HG03108 (cell line): ENCODE measurements around the gene MYRIP.
"Not testable (repeated sequence)": the region's sequence is repeated elsewhere in the genome, so short reads cannot be mapped to it uniquely, and the experiment has no call there.

Source experiments
- ATAC-seq: cut with Tn5 transposase; IDR thresholded peaks from one replicate; pipeline ENCODE4 v1.9.1; 2021; ENCODE audit warnings: moderate library complexity; ENCODE audit not compliant: unreplicated experiment

Gene MYRIP

DNA sequence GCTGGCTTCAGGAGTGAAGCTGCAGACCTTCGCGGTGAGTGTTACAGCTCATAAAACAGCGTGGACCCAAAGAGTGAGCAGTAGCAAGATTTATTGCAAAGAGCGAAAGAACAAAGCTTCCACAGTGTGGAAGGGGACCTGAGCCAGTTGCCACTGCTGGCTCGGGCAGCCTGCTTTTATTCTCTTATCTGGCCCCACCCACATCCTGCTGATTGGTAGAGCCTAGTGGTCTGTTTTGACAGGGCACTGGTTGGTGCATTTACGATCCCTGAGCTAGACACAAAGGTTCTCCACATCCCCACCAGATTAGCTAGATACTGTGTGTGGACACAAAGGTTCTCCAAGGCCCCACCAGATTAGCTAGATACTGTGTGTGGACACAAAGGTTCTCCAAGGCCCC, 267.7 kb downstream of the MYRIP start:
- not testable (repeated sequence) for ATAC-seq

DNA sequence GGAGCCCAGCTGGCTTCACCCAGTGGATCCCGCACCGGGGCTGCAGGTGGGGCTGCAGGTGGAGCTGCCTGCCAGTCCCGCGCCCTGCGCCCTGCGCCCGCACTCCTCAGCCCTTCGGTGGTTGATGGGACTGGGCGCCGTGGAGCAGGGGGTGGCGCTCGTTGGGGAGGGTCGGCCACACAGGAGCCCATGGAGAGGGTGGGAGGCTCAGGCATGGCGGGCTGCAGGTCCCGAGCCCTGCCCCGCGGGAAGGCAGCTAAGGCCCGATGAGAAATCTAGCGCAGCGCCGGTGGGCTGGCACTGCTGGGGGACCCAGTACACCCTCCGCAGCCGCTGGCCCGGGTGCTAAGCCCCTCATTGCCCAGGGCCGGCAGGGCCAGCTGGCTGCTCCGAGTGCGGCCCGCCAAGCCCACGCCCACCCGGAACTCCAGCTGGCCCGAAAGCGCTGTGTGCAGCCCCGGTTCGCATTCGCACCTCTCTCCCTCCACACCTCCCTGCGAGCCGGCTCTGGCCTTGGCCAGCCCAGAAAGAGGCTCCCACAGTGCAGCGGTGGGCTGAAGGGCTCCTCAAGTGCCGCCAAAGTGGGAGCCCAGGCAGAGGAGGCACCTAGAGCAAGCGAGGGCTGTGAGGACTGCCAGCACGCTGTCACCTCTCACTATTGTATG, 268.6 kb downstream of the MYRIP start:
- ATAC-seq: not testable (repeated sequence)

DNA sequence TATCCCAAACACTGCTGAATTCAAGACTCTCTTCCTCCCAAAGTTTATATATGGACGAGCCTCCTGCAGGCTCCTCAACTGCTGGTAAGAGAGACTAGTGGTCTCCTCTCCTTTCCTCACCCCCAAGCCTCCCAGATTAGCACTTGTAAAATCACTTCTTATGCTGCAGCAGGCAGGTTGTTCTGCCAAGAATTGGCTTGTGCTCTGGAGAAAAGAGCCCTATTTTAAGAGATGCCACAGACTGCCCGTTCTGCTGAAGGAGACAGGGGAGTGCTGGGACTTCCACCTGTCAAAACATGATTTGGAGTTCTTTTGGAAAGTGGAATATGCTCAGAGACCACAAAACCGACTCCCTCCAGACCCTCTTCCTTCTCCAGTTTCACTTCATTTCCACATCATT, 269.2 kb downstream of the MYRIP start:
- ATAC-seq: no peak

DNA sequence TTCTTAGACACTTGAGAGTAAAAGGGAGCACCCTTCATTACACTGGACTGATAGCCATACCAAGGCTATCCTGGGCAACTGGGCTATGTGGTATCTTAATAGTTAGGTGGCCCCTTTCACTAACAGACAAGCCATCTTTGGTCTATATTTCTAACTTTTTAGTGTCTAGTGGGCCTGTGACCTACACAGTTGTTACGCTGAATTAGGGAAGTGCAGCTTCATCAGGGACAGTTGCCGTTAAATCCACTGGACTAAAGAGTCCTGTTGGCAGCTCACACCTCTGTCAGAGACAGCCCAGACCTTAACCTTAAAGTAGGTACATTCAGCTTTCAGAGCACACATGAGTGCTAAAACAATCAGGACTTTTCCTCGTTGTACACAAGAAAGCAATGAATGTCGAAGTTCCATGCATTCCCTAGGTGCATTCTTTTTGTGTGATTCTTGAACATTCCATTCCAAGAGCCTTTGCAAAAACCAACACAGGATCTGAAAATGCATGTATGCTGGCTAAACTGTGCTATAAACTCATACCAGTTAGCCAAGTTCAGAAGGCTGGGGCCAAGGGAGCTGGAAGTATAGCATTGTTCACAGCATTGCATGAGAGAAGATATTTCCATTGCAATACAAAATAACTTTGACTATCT, 269.9 kb downstream of the MYRIP start:
- no peak for ATAC-seq

DNA sequence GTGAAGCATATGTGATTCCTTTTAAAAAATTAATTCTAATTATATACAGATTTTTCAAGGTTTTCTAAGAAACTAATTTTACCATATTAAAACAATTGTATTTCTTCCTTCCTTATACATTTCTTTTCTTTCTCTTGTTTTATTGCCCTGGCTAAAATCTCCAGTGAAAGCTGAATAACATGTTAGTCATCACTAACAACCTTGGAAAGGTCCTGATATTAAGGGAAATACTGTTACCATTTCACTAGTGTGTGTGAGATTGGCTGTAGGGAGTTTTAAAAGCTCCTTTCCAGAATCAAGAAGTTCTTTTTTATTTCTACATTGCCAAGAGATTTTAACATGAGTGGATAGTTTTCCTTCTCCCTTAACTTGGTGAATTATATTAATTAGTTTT, 270.4 kb downstream of the MYRIP start:
- ATAC-seq: no peak

DNA sequence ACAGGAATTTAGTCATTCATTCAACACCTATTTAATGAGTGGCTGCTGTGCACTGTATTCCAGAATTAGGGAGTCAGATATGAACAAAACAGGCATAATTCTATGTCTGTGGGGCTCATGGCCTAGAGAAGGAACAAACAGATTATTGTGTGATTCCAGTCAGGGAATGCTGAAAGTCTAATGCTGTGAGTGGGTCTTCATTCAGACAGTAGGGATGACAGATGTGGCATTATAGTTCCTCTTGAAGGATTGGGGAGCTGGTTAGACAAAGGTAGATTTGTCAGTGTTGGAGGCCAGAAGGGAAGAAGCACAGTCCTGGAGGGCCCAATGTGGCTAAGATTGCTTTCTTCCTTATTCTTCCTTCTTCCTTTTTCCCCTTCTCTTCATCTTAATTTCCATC, 273.7 kb downstream of the MYRIP start:
- no peak for ATAC-seq

DNA sequence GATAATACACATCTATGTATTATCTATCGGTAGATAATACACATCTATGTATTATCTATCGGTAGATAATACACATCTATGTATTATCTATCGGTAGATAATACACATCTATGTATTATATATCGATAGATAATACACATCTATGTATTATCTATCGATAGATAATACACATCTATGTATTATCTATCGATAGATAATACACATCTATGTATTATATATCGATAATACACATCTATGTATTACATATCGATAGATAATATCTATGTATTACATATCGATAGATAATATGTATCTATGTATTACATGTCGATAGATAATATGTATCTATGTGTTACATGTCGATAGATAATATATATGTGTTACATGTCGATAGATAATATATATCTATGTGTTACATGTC, 275.0 kb downstream of the MYRIP start:
- not testable (repeated sequence) for ATAC-seq

DNA sequence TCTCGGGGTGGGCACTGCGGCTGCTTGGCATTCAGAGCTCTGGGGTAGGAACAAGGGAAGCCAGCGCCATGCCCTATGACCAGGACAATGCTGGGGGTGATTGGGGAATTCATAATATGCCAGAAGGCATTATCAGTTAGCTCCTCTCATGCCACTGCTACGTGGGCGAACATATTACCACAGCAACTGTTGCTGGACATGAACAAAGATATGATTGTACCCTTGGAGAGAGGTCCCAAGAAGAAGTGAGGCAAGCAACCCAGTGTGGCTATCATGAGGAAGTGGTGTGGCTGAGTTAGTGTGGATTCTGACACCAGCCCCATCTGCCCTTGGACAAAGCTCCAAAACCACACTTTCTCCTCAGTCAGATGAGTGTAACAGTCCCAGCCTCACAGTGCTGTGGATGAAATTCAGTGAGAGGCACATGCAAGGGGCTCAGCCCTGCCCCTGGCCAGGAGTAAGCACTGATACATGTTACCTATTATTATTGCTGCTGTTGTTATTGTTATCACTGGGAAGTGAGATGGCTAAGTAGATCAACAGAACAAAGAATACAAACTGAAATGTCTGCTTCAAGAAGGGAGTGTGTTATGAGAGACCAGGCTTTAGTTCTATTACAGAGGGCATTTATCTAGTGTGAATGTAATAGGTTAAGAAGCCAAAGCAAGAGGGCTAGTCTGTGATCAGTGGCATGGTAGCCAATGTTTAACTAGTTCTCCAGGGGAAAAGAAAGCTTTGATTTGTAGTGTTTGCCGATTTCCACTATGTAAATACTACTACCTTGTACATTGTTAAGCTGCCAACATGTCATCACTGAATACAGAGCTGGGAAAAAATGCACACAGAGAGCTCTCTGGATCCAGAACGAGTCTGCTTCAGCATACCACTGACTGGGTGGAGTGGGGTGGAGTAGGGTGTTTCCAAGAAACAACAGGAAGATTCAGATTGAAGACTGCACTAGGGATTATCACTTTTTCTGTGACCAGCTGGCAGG, 277.8 kb downstream of the MYRIP start:
- no peak for ATAC-seq

DNA sequence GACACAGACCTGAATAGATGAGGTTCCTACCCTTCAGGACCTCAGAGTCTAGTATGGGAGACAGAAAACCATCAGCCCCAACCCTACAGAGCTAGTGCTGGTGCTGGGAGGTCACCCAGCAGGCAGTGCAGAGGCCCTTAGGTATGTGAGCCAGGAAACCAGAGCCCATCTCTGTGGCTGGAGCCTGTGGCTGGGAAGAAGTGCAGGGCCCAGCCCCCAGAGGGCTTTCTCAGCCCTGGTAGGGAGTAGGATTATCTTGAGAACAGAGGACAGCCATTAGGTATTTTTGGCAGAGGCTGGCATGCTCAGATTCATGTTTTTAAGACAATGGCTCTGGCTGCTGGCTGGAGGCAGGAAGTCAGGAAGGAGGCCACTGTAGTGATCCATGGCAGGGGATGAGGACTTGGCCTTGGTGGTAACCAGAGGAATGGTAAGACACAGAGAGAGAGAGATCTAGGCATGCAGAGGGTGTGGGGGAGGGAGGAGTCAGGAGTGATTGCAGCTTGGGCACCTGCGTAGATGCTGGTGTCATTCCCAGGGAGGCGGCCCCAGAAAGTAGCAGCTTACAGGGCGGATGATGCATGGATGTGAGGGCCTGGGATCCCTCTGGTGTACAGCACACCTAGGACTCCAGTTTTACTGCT, 279.2 kb downstream of the MYRIP start:
- ATAC-seq: no peak

DNA sequence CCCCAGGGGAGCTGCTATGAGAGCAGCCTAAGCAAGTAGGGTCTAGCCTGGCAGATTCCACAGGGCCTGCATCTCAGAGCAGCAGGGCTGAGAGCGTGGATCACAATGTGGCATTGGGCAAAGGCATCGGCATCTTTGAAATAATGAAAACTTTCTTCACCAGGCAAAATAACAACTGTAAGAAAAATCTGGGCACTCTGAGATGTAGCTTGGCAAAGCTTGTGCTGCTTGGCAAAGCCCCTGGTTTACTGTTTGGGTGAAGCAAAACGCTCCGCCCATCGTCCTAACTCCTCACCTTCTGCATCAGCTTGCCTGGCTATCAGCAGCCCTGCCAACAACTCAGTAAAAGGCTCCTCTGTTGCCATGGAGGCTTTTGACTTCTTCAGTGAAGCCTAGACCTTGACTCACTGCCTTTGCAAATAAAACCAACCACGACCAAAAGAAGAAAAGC, 287.3 kb downstream of the MYRIP start:
- no peak for ATAC-seq

DNA sequence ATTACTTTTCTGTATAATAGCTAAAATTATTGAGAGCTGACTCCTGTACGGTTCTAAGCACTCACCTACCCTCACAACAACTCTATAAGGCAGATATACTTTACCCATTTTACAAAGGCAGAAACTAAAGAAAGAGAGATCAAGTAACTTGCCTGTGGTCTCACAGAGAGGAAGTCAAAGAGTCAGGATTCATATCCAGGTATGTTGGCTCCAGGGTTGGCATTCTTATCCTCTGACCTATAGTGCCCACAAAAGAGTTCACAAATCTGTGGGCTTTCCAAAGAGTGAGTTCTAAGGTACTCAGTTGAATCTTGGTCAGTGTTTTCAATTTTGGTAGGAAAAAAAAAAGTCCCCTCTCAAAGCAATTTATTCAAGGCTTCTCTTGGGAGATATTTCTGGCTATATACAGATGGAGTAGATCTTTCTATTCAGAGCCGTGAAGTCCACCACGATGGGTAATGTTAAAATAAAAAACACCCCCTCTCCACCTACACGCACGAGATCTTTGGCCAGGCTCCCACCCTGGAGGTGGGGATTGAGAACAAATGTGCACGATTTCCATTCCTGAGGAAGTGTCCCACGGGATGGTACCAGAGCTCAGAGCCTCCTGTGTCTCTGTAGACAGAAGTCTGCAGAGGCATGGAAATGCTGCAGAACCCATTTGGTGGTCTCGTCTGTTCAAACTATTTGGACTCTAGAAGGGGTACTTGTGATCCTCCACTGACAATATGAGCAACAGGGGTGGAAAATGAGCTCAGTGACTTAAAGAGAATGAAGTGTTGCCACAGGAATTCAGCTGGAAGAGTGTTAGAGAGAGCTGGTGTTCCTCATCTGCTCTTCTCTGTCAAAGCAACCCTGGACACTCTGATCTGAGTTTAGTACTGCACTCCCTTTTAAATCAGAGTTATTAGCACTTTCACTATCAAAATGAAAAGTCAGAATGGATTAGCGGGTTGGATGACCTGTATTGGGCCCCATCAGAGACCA, 288.0 kb downstream of the MYRIP start:
- ATAC-seq: no peak

DNA sequence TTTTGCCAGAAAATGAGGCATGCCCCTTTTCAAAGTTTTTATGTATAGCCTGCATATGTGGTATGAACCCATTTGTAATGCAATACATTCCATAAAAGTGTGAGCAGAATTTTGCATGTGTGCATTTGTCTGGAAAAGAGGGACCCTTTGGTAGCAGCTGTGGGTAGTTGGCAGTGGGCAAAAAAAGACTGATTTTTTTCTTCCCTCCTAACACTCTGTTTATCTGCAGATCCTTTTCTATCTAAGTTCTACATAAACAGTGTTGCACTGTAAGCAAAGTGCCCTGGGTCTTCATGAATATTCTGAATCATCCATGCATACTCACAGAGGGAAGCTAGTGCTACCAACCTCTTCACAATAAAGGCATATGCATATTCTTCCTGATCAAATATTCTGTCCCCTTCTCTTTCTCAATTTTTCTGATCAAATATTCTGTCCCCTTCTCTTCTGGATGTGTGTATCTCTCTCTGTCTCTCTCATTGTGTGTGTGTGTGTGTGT, 288.9 kb downstream of the MYRIP start:
- no peak for ATAC-seq

DNA sequence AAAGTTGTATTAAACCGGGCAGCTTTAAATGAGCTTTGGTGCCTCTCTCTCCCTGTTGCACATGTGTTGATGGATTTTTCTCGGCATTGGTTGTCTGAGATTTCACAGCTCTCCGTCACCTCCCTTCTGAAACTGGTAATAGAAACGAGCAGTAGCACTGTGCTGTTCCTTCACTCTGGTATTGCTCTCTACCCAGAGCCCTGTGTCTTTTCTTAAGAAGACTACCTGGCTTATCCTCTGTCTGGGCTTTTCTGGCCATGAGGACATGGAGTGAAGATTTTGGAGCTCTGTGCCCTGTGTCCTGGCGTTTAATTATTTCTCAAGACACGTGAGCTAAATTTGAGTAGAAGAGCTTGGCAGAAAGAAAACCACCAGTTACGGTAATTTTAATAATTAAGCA, 290.5 kb downstream of the MYRIP start:
- no peak for ATAC-seq

DNA sequence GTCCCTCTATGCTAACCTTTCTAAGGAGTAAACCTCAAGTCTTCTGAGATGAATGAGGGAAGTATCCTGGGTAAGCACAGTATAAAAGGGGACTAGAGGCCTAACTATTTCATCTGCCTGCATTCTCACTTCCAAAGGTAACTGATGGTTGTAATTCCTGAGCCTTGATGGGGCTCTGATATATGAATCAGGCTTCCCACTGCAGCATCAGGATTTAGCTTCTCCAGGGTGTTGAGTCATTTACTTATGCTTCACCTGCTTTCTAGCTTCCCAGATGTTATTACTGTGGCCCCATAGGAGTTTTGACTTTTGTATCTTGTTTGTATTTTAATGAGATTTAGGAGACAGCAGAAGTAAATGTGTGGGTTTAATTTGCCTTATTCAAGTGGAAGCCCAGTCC, 292.8 kb downstream of the MYRIP start:
- ATAC-seq: no peak

DNA sequence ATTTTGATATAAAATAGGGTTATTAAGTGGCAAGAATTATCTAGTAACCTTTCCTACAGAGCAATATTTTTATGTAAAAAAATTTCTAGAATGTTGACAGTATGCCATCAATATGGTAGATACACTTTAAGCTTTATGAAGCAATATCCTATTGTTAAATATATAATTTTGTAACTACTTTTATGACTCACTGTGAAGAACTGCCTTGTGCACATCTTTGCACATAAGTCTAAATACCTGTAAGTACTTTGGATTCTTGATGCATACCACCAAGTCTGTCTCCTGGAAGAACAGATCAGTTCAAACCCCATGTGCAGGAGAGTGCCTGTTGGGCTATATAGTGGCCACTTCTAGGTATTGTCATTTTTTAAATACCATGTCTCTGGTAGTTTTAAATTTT, 294.4 kb downstream of the MYRIP start:
- ATAC-seq: no peak

DNA sequence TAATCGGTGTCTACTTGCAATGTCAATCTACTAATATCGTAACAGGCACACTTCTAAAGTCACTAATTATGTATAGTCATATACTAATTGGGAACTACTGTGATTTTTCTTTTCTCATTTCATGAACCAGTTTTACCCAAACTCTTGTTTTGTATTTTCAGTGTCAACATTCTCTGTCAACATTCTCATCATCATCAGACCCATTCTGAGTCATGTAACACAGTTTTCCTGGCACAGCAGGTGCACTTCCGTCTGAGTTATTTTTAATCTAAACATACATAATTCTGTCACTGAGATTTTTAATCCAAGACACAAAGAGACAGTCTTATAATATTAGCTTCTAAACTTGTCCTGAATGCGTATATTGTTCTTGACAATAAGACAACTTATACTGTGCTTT, 295.0 kb downstream of the MYRIP start:
- ATAC-seq: no peak

DNA sequence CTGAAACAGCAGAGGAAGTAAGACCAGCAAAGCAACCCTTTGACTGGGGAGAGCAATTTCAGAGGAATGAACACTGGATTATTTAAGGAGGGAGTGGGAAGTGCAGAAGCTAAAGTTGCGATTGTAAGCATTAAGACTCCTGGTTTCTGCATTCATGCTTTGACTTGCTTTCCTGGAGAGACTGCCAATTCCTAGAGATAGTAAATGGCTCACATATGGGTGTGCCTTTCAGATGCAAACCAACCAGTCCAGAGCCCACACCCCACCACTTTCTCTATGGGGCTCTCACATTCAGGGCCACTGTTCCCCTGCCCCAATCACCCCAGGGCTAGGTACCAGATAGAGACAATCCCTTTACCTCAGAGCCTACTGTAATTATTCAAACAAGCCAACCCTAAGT, 299.2 kb downstream of the MYRIP start:
- no peak for ATAC-seq

DNA sequence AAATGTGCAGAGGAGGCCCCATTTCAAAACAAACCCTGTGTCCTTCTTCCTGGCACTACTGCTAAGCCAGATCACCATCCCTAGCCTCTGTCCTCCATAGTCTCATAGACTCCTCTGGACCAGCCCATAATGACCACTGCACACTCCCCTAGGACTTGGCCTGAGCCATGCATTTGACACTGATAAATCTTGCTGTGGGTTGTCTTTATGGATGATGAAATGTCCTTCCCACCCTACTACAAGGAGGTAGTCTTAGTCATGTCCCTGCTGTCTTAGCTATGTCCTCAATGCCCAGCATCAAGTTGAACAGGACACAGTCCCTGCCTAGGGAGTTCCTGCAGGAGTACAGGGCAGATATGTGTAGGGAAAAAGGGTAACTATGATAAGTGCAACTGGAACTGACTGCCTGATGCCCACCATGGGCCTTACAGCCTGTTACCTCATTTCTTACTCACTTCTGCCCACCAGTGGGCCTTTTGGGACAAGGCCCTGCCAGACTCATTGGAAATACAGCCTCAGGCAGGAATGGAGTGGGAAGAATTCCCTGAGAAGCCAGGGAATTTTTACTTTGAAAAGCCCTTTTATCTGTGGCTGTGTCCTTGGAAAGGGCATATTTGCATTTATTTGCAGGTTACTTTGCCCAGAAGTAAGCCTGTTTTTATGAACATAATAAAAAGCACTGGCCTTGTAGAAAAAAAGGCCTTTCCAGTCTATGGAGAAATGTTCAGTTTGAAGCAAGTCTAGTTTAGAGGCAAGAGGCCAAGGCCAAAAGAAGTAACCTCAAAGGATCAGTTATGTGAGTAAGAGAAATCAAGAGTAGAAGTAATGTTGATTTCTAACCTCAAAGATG, 300.5 kb downstream of the MYRIP start:
- no peak for ATAC-seq
